HG03378 (cell line): ENCODE measurements around the gene NAA80.
"Not testable (repeated sequence)": the region's sequence is repeated elsewhere in the genome, so short reads cannot be mapped to it uniquely, and the experiment has no call there.

Experiments
- ATAC-seq: cut with Tn5 transposase; IDR thresholded peaks from one replicate; pipeline ENCODE4 v1.9.1; 2021; ENCODE audit warnings: mild to moderate bottlenecking, moderate library complexity; ENCODE audit not compliant: unreplicated experiment

The NAA80 gene

GRCh38 chr3:50272911-50273688 is 26.1 kb downstream of the NAA80 start:
- peak; percentile 75 for ATAC-seq

DNA sequence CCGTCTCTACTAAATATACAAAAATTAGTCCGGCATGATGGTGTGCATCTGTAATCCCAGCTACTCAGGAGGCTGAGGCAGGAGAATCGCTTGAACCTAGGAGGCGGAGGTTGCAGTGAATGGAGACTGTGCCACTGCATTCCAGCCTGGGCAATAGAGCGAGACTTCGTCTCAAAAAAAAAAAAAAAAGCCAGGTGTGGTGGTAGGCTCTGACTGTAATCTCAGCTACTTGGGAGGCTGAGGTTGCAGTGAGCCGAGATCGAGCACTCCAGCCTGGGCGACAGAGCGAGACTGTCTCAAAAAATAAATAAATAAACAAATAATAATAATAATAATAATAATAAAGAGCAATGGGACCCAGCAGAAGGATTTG is 26.7 kb downstream of the NAA80 start:
- ATAC-seq: not testable (repeated sequence)

GRCh38 chr3:50271314-50271936 is 27.8 kb downstream of the NAA80 start:
- ATAC-seq: no peak

- no peak for ATAC-seq
These were observed 28.6 kb downstream of the NAA80 start for GRCh38 chr3:50270422-50271224.

- no peak for ATAC-seq
These were observed 29.2 kb downstream of the NAA80 start for GRCh38 chr3:50269977-50270413.

DNA sequence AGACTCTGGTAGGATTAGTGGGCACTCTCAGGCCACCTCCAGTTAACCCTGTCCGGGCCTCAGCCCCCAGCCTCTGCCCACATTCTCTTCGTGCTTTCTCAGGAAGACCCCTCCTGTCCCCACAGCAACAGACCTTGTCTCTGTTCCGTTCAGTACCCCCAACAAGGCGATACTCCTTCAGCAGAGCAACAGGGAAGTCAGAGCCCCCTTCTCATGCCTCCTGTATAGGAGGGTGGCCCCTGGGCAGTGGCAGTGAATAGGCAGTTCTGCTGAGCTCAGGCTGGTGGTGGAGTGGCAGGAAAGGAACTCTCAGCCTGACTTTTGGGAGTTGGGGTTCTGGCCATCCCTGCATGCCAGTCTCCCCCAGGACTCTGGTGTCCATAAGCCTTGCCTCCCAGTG is 29.7 kb downstream of the NAA80 start:
- no peak for ATAC-seq

DNA sequence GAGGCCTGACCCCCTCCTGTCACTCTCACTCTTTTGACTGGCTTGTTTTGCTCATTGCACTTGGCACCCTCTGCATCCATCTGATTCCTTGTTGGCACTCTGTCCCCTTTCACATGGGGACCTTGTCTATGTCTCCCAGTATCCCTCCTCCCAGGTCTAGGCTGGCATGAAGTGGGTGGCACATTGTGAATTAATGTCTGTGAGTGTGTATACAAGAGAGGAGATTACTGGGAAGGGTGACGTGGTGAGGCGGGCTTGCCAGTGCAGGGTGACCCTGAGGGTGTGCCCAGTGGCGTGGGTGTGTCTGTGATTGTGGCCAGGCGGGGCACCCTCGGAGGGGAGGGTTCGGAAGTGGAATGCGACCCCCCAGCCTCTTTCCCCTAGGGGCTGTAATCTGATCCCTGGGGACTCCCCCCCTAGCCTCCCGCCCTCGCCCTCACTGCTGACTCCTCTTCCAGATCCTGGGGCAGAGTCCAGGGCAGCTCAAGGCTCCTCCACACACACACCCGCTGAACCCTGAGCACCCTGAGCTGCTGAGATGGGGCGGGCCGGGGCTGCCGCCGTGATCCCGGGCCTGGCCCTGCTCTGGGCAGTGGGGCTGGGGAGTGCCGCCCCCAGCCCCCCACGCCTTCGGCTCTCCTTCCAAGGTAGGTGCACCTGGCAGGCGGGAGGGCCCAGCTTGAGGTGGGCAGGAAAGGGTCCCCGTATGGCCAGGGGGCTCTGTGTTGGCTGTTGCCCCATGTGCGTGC is 30.3 kb downstream of the NAA80 start, which contains the start of gene SEMA3B:
Gene SEMA3B, plus strand, starts transcription at position 445 of the 749 bp plus-strand sequence. Its CDS starts 94 bp downstream, at position 539.
- ATAC-seq: no peak

GRCh38 chr3:50268276-50268675 is 30.9 kb downstream of the NAA80 start:
- ATAC-seq: no peak

- no peak for ATAC-seq
These were observed 31.8 kb downstream of the NAA80 start for GRCh38 chr3:50267280-50267913.

GRCh38 chr3:50266836-50267235 is 32.4 kb downstream of the NAA80 start:
- no peak for ATAC-seq

DNA sequence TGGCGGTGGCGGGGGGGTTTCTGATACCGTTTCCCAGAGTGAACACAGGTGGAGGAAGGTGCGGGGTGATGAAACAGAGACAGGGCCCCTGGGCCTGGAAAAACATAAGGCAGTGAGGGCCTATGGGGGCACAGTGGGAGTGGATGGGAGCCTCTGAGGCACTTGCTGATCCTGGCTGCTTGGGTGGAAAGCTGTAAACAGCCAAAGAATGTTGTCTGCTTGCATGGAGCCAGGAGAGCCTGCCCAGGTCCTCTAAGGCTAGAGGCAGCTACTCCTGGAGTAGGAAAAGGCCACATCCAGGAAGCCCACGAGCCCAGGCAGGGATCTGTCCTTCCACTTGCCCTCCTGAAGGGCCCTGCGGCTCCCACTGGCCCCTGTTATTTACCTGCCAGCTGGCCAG is 33.2 kb downstream of the NAA80 start:
- no peak for ATAC-seq

DNA sequence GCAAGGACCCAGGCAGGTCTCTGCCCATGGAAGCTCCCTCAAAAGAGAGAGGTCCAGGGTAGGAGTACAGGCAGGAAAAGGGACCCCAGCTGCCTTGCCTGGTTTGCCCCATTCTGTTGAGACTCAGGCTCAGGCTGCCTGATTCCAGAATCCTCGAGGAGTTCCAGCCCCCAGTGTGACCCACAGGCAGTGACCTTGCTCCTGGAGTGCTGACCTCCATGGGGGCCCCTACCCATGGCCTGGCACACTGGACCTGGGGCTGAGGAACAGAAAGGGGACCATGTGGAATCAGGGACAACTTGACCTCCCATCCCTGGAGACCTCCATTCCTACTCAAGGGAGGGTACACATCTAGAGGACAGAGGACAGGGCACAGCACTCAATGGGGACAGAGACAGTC is 33.6 kb downstream of the NAA80 start:
- ATAC-seq: no peak

- ATAC-seq: no peak
These were observed 34.2 kb downstream of the NAA80 start for GRCh38 chr3:50264964-50265485.

DNA sequence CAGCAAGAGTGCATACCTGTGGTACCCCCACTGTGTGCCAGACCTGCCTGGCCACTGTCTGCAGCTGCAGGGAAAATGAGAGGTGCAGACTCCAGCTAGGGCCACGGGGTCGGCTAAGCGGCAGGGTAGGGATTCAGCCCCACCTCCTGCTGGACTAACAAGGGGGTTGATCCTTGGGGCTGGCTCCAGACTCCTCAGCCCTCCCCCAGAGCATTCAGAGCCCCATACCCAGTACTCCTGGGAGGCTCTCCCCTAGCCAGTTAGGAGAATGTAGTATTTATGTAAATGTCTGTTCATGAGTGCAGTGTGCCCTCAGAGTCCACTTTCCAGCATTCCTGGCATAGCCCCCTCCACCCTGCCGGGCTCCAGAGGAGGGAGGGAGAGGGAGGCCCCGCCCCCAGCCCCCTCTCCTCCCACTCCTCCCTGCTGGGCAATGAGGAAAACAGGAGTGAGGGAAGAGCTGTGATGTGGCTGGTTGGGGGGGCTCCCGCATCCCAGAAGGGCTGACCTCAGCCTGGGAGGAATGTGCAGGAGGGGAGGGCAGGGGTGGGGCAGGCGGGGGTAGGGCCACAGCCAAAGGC is 34.7 kb downstream of the NAA80 start:
- ATAC-seq: no peak

- ATAC-seq: no peak
These were observed 35.5 kb downstream of the NAA80 start for GRCh38 chr3:50263478-50264382.

DNA sequence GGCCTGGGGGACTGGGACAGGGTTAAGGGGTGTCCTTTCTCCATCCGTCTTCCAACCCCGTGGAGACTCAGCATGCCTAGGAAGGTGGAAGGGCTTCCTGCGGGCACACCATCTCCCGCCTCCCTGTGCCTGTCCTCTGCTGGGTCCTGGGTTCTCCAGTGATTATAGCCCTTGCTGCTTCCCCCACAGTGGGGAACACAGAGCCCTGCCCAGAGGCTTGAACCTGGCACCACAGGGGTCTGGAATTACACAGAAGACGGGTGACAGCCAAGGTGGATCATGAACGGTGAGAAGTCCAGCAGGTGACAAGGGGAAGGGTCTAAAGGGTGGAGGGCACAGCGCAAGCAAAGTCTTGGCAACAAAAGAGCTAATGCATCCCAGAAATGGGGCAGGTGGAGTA is 36.4 kb downstream of the NAA80 start:
- no peak for ATAC-seq

- ATAC-seq: not testable (repeated sequence)
These were observed 37.0 kb downstream of the NAA80 start for GRCh38 chr3:50262200-50262599.

- no peak for ATAC-seq
These were observed 37.7 kb downstream of the NAA80 start for GRCh38 chr3:50261505-50261904.

- no peak for ATAC-seq
These were observed 38.2 kb downstream of the NAA80 start for GRCh38 chr3:50260942-50261441.
